Stomach smooth muscle (tissue), 2 donors: ENCODE measurements around the gene SLC38A3.

Experiments
- H3K27ac ChIP-seq: one replicate; pipeline ENCODE4 v1.7.0; 2013; ENCODE audit warnings: mild to moderate bottlenecking, low read length, inconsistent platforms
- H3K27me3 ChIP-seq, 2 donors: one replicate each; pipeline ENCODE4 v1.7.0; 2013; ENCODE audit warnings: low read length in 2 of 2; ENCODE audit not compliant: insufficient read depth in 2 of 2, control insufficient read depth in 1 of 2
- H3K36me3 ChIP-seq, 2 donors: one replicate each; pipeline ENCODE4 v1.7.0; 2013; ENCODE audit warnings: low read length in 2 of 2; ENCODE audit not compliant: control insufficient read depth in 2 of 2, insufficient read depth in 2 of 2
- H3K4me1 ChIP-seq: one replicate; pipeline ENCODE4 v1.7.0; 2013; ENCODE audit warnings: low read length; ENCODE audit not compliant: control insufficient read depth, insufficient read depth
- H3K4me3 ChIP-seq, 2 donors: one replicate each; pipeline ENCODE4 v1.7.0; 2013; ENCODE audit warnings: low read length in 2 of 2
- H3K9ac ChIP-seq, 2 donors: one replicate each; pipeline ENCODE4 v1.7.0; 2013; ENCODE audit warnings: low read length in 2 of 2, mild to moderate bottlenecking in 1 of 2
- H3K9me3 ChIP-seq, 2 donors: one replicate each; pipeline ENCODE4 v1.7.0; 2013; ENCODE audit warnings: low read length in 2 of 2; ENCODE audit not compliant: control insufficient read depth in 2 of 2
- donor health status: healthy.
- donor health status: Pancreatic carcinoma.

Gene SLC38A3

GRCh38 chr3:50204804-50205412 is at the start of gene SLC38A3:
TSS of gene SLC38A3 (plus strand) at chr3:50205271. CDS start at chr3:50214200, 8,929 bp downstream.
- peak within 1 kb of the TSS in 1 of 2 donors; percentile 64 for H3K4me3 ChIP-seq
- no peak within 1 kb of the TSS for H3K9ac ChIP-seq
- H3K9me3 ChIP-seq: no peaks in the 10 kb centered on the region
- H3K4me1 ChIP-seq: peaks cover 10% of the 10 kb centered on the region
- peaks cover 48 to 55% of the 10 kb centered on the region in 2 donors for H3K27me3 ChIP-seq
- H3K27ac ChIP-seq: no peak within 1 kb of the TSS
- H3K36me3 ChIP-seq: no peaks in the 10 kb centered on the region

GRCh38 chr3:50155491-50155878 is 49.6 kb upstream of the SLC38A3 start:
- Histone ChIP-seq H3K9ac (peak overlapping the region; percentile 36 to 42), H3K36me3 (no peaks in the 10 kb centered on the region), H3K9me3 (no peaks in the 10 kb centered on the region), H3K4me1 (peaks cover 45% of the 10 kb centered on the region), H3K27ac (no peak overlapping the region), H3K4me3 (peak overlapping the region; percentile 60 to 71), H3K27me3 (peaks cover 0 to 5% of the 10 kb centered on the region in 2 donors)

GRCh38 chr3:50155891-50156290 is 49.2 kb upstream of the SLC38A3 start:
- Histone ChIP-seq H3K9me3 (no peaks in the 10 kb centered on the region), H3K9ac (peak overlapping the region; percentile 36 to 42), H3K27ac (no peak overlapping the region), H3K4me1 (peaks cover 49% of the 10 kb centered on the region), H3K36me3 (no peaks in the 10 kb centered on the region), H3K4me3 (peak overlapping the region; percentile 60 to 71), H3K27me3 (peaks cover 0 to 5% of the 10 kb centered on the region in 2 donors)

- peaks cover 58% of the 10 kb centered on the region for H3K4me1 ChIP-seq
- no peak overlapping the region for H3K27ac ChIP-seq
- H3K9ac ChIP-seq: peak overlapping the region; percentile 17 to 36
- no peaks in the 10 kb centered on the region for H3K36me3 ChIP-seq
- H3K27me3 ChIP-seq: peaks cover 0 to 5% of the 10 kb centered on the region in 2 donors
- H3K9me3 ChIP-seq: no peaks in the 10 kb centered on the region
- peak overlapping the region; percentile 43 to 71 for H3K4me3 ChIP-seq
These were observed 48.2 kb upstream of the SLC38A3 start for GRCh38 chr3:50156549-50157493.

GRCh38 chr3:50157827-50158529 is 47.1 kb upstream of the SLC38A3 start:
- no peak overlapping the region for H3K27ac ChIP-seq
- H3K4me1 ChIP-seq: peaks cover 70% of the 10 kb centered on the region
- peaks cover 0 to 5% of the 10 kb centered on the region in 2 donors for H3K27me3 ChIP-seq
- H3K9me3 ChIP-seq: no peaks in the 10 kb centered on the region
- H3K9ac ChIP-seq: peak overlapping the region in 1 of 2 donors; percentile 21
- no peaks in the 10 kb centered on the region for H3K36me3 ChIP-seq
- H3K4me3 ChIP-seq: no peak overlapping the region

- Histone ChIP-seq H3K9ac (peak overlapping the region in 1 of 2 donors; percentile 2), H3K4me3 (no peak overlapping the region), H3K27ac (no peak overlapping the region)
These were observed 46.4 kb upstream of the SLC38A3 start for GRCh38 chr3:50158530-50159146.

GRCh38 chr3:50160561-50160983 is 44.5 kb upstream of the SLC38A3 start:
- Histone ChIP-seq H3K4me1 (peaks cover 88% of the 10 kb centered on the region), H3K27ac (peak overlapping the region; percentile 89), H3K9me3 (no peaks in the 10 kb centered on the region), H3K27me3 (peaks cover 0 to 4% of the 10 kb centered on the region in 2 donors), H3K4me3 (no peak overlapping the region), H3K9ac (no peak overlapping the region), H3K36me3 (no peaks in the 10 kb centered on the region)

More at GRCh38 chr3:50158530-50159146, 46.4 kb upstream of the SLC38A3 start:
- Histone ChIP-seq H3K36me3 (no peaks in the 10 kb centered on the region), H3K27me3 (peaks cover 0 to 5% of the 10 kb centered on the region in 2 donors), H3K9me3 (no peaks in the 10 kb centered on the region), H3K4me1 (peaks cover 76% of the 10 kb centered on the region)

GRCh38 chr3:50161320-50161719 is 43.8 kb upstream of the SLC38A3 start:
- H3K27ac ChIP-seq: peak overlapping the region; percentile 89
- H3K36me3 ChIP-seq: no peaks in the 10 kb centered on the region
- peaks cover 88% of the 10 kb centered on the region for H3K4me1 ChIP-seq
- peak overlapping the region; percentile 13 to 19 for H3K9ac ChIP-seq
- no peaks in the 10 kb centered on the region for H3K9me3 ChIP-seq
- H3K27me3 ChIP-seq: no peaks in the 10 kb centered on the region
- H3K4me3 ChIP-seq: peak overlapping the region in 1 of 2 donors; percentile 44

GRCh38 chr3:50162034-50162883 is 42.8 kb upstream of the SLC38A3 start:
- H3K27ac ChIP-seq: peak overlapping the region; percentile 89
- peak overlapping the region in 1 of 2 donors; percentile 31 for H3K9ac ChIP-seq
- peaks cover 89% of the 10 kb centered on the region for H3K4me1 ChIP-seq

More at GRCh38 chr3:50162034-50162883, 42.8 kb upstream of the SLC38A3 start:
- no peaks in the 10 kb centered on the region for H3K9me3 ChIP-seq
- H3K36me3 ChIP-seq: no peaks in the 10 kb centered on the region
- no peak overlapping the region for H3K4me3 ChIP-seq
- H3K27me3 ChIP-seq: no peaks in the 10 kb centered on the region
